HG03469 (cell line): ENCODE results near the gene XPO6.

ENCODE experiments used
- ATAC-seq: cut with Tn5 transposase; IDR thresholded peaks from one replicate; pipeline ENCODE4 v1.9.1; 2021; ENCODE audit warnings: mild to moderate bottlenecking, moderate library complexity, moderate number of reproducible peaks; ENCODE audit not compliant: unreplicated experiment

The XPO6 gene

DNA sequence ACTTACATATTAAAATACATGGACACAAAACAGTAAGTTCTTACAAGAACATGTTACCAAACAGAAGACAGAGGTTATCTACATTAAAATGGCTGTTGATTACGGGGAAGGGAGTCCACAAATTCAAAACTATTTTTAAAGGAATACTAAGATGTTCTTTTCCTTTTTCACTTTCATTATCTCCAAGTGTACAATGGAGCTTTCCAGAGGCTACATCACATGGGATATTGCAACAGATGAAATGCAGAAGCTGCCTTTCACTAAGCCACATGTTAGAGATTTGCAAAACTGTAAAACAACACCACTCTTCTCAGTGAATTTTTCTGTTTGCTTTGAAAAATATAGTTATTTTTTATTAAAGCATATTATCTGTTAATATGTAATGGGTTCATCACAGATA lies 53.6 kb downstream of the XPO6 start:
- ATAC-seq = no peak

DNA sequence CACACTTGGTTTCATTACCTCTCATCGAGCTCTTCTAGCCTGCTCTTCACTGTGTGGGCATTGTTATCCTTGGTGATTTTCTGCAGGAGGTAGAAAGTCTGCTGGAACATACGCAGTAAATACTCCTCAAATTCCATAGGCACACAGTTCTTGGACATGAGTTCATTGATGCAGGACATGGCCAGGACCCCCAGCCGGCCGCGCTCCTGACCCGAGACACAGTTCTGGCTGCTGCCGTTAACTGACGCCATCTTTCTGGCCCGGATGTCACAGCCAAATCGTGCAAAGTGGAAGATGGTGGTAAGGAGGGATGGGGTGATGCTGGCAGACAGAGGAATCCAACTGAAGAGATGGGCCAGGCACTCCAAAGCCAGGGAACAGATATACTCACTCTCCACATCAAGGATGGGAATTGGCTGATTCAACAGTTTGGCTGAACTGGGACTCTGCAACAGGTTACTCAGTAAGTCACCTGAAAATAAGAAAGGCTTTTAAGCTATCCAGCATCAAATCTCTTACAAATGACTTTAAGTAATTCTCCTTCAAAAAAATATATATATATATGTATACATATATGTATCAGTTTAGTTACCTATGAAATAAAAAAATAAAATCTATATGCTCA lies 55.6 kb downstream of the XPO6 start:
- ATAC-seq = no peak

DNA sequence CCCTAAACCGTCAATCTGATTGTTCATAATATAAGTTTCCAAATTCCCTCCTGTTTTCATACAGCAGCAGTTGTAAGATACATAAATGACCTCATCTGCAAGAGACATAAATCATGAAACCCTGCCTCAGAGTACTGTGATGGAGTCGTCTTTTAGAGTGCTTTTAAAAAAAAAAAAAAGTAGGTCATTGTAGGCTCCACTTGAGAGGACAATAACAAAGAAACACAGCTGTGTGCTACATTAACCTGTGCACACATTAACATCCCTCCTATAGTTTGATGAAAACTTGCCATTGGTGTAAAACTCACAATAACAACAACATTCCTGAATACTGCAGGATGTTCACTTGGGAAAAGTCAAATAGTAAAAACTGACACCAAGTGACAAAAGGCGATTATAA lies 56.5 kb downstream of the XPO6 start:
- no peak for ATAC-seq

DNA sequence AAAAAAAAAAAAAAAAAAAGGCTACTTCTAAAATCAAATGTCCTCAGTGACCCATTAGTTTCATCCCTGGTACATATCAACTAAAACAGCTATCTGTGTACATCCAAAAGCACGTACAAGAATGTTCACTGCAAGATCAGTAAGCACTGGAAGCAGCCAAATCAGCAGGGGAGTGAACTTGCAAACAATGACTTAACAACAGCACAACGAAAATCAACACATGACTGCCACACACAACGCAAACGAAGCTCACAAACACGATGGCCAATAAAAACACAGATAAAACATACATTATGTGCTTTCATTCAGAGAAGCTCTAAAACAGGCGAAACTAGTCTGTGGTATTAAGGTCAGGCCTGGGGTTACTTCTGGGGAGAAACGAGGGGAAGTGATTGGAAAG lies 60.6 kb downstream of the XPO6 start:
- ATAC-seq = no peak

DNA sequence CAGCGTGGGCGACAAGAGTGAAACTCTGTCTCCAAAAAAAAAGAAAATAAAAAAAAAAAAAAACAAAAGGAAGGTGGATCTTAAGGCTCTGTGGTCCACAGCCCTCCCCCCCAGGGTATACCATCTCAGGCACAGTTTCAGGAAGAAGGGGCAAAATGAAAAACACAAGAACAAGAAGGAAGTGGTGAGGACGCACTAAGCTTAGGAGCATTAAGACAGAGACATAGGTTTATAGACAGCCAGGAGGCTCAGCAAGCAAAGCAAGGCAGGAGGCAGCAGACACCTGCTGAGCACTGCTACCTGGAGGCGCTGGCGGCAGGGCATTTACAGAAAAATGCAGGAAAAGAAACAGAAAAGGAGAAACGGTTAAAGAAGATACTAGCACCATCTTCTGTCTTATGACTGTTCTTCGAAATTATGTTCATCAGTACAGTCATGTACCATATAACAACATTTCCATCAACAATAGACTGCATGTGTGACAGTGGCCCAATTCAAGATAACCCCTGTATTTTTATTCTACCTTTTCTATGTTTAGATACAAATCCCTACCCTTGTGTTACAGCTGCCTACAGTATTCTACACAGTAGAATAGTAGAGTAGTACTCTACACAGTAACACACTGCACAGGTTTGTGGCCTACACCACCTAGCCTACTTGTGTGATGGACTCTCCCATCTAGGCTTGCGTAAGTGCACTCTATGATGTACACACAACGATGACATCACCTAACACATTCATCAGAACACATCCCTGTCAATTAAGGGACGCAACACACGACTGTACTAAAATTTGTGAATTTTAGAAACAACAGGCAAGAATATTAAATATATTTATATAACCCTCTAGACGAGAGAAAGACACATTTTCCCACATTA lies 62.5 kb downstream of the XPO6 start:
- ATAC-seq = no peak

DNA sequence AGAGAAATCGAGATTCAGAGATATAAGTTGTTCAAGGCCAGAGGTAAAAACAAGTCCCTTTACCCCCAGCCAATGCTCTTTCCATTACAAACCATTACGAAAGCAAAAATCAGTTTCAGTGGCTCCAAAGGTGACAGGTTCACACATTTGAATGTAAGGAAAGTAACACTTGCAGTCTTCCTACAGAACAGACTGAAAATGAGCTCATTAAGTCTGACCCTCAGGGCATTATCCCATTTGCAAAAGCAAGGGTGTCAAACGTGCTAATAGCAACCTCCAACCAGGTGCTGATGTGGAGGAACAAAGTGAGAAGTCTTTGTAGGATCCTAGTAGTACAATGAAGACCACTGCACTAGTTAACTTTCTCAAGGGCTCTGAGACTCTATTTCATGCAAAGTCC lies 65.2 kb downstream of the XPO6 start:
- ATAC-seq = no peak

DNA sequence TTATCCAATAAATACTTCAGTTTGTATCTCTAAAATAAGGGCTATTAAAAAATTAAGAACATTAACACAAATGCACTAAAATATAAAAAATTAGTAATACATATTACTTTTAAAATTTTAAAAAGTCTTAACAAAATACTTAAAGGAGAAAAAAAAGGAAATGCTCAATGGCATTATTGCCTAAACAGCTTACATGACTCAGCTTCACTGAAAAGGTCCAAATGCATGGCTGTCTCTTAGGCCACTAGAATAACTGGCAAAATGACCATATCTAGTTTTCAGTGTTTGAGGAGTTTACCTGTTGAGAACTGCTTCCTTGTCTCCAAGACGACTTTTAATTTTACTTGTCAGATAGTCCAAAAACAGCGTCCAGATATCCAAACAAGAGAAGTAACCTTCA lies 66.0 kb downstream of the XPO6 start:
- ATAC-seq = no peak

DNA sequence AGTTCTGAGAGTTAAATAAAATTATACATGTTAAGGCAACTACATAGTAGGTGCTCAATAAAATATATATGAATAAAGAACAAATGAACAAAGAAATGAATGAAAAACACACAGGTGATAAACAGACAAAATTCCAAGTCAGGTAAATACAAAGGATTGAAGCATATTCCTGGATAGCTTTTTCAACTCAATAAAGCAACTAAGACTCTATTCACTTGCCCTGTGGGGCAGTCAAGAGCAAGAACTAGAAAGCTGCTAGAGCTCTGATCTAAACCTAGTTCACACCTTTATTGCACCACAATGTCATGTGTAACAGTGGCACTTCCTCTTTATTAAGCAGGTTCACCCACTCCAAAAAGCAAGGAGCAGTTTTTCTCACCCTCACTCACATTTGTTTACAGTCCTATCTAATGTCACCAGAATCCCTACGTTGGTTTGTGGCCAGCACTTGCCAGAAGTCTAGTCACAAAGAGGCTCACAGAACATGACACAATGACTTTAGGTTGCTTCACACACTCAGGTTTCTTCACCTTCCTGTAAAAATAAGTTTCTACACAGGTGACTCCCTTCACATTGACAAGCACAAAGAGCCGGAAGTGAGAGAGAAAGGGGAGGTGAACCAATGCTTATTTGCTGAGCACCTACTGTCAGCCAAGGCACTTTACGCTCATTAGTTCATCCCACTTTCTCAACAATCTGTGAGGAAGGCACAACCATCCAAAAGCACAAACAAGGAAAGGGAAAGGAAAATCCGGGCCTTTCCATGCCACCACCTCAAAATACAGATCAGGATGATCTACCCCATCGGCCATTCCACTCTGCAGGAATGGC lies 70.8 kb downstream of the XPO6 start:
- ATAC-seq = peak; percentile 54

DNA sequence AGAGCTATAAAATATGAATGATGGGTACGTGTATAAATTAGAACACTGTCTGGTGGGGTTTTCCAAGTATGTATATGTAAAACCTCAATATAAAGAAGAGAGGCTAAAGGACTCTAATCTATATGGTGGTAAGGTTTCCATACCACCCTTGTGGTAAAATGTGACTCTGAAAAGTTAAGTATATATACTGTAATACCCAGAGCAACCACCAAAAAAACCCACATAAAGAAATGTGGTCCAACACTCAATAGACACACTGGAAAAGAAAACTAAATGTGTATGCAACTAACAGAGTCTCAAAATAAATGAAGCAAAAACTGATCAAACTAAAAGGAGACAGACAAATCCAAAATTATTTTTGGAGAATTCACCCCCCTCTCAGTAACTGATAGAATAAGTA lies 72.2 kb downstream of the XPO6 start:
- ATAC-seq = no peak

DNA sequence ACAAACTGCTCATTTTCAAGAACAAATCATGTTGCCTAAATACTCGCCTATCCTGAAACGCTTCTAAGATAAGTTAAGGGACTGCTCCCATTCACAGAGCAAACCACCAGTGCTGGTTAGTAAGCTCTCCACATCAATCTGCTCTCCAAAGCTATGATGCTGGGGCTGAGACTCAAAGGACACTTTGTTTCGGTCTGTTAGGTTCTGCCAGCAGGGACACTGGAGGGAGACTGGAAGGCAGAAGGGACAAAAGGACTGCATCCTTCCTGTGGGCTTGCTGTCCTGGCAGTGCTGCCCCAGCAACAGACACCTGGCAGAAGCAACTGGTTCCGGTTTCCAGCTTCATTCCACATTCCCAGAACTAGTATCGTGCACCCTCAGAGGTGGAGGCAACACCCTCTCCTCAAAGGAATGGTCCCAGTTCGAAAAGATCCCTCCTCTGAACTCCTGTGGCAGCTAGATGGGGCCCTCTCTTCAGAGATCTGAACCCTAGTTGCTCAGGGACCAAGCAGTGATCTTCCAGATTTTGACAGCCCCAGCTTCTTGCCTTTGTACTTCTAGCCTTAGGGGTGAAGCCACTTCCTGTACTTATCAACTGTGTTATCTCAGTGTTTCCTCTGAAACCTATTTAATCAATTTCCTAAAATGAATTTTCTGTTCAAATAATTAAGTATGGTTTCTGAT lies 74.9 kb downstream of the XPO6 start:
- ATAC-seq = no peak

DNA sequence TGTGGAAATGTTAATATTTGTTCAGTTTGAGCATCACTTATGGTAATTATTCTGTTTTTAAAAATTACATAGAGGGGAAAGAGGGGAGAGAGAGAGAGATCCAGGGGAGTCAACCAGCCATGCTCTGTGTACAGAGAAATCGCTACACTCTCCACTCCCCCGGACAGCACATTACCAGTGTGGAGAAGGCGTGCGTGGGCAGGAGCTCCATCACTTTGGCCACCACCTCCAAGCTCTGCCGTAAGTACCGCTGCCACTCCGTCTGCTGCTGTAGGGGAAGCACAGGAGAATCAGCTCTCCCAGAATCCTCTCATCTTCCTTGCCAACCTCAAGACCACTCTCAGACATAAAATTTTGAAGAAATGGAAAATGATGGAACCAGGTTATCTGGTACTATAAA lies 78.1 kb downstream of the XPO6 start:
- ATAC-seq = no peak

DNA sequence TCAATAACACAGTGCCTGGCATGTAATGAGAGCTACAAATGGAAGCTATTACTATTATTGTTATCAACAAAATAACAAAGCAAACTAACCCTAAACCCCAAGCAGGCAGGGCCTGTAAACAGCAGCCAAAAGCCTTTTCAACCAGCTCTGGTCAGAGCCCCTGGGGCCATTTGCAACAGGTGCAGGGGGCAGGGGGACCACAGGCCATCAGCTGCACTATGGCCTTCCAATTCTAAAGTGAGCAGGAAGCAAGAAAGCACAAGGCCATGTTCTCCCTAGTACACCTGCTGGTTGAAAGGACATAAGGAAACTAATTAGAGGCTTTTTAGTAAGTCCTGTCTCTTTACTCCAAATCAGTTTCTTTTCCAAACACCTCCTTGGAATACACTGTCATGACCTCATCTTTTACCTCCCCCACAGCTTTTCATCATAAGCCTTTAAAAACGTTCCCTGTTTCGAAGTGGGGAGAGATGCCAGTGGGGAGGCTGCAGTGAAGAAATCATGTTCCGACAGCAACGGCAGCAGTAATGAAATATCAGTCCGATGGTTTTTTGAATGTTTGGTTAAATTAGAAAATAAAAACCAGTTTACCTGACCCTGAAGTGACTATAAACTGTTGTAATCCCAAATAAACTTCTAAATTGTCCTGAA lies 79.9 kb downstream of the XPO6 start:
- ATAC-seq = no peak

DNA sequence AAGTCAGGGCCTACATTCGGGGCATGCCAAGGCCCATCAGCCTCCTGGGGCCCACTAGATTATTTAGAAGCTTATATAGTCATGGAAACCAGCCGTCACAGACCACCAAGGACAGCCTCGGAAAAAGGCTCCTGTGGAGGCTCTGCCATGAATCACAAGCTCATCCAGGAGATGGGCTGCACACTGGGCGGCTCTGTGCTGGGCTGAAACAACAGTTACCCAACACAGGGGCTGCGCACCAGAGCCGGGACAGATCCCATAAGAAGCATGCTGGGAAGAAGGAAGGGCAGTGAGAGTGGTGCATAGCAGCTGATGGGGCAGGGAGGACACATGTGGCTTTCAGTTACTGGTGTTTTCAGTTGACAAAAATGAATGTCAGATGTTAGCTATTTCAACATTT lies 80.6 kb downstream of the XPO6 start:
- no peak for ATAC-seq

DNA sequence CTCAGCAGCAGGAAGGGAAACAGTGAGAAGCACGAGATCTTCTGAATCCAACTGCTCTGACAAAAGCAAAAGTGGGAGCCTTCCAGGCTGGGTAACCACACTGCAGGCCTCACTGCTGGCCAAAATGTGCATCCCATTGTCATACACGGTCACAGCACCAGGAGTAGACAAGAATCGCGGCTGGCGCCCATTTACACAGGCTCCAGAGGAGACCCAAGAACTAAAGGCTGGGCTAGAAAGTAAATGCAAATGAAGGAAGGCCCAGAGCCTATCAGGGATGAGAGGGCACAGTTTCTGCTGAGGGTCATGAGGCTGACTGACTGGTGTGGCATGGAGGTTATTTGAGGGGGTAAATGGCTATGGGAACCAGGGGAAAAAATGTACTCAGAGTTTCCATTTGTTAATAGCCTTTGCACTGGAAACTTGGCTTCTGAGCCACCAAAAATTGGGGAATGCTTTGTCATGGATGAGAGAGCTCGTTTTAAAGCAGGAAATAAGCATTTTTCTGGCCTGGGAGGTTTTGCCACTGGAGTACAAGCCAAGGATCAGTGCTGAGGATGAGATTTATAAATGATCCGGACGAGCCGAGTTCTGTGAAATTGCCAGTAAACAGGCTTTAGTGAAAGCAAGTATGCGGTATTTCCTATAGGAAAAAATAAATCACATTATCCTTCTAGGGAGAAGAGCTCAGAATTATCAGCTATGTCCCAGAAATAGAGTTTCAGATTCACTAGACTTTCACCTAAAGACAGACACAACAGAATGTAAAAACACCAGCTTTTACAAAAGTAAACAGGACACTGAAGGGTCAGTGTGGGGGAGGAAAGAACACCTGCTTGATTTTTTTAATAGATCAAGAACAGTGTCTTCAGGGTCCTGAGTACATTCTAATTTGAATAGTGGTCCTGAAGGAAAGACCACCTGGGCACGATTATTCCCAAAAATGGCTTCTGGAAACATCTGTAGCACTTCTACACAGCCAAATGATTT lies 81.4 kb downstream of the XPO6 start:
- ATAC-seq = no peak

DNA sequence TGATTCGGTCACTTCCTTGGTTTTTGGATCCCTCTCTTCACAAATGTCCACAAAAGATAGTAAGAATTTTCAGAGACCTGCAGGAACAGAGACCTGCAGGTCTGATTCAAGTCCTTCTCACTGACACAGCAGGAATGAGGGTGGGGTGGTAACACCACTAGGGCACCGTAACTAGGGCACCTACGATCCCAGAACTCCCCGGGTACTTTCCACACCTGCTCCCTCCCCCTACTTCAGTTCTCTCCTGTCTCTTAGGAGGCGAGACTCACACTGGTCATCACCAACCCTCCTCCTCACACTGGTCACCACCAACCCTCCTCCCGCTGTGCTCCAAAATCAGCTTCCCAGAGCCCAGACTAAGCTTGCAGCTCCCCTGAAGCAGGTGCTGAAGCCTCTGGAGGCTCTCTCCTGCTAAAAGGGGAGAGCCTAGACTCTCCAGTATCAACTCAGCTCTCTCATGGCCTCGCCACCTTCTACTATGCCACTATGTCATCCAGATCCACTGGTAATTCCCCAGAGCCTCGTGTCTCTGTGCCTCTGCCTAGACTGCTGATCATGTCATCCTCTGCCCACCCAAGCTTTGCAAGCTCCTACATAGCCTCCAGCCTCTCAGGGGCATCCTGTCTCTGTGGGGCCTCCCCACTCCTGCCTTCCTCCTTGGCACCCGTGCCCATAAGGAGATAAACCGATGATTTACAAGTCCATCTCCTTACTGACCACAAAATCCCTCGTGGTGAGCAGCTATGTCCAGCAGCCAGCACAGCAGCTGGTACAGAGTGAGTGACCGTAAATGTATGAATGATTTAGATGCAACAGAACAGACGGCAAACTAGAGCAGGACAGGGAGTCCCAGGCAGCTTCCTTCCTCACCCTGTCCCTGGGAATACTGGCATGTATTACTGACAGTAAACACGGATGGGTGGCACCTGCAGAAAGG lies 84.8 kb downstream of the XPO6 start:
- ATAC-seq = no peak

DNA sequence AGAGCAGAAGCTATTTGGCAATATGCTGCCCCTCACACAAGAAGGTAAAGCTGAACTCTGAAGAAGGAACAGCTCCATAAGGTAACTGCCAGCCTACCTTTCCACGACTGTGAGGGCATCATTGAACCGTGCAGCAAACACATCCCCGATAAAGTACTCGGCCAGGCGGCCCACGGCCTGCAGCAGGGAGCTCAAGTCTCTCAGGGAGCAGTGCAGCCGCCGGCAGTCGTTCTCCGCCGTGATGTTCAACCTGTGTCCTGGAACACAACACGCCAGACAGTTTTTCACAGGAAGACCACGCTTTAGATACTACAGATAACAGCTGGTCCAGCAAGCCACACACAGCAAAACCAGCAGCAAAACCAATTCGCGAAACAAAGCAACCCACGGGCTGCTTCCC lies 86.2 kb downstream of the XPO6 start:
- ATAC-seq = no peak

DNA sequence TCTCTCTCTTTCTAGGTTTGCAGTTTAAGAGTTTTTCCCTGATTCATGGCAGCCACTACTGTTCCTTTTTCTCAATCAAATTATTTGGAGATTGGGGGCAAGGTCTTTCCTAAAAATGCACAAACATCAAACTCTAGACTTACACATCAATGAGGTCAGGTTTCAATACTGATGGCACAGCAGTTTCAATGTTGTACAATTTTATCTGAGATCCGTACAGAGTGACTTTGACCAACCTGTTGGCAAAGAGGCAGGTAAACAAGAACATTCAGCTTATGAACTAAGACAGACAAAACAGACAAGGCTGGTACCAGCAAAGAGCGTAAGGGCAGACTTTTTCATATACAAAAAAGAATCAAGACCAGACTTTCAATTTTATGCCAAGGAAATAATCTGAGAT lies 90.2 kb downstream of the XPO6 start:
- no peak for ATAC-seq

DNA sequence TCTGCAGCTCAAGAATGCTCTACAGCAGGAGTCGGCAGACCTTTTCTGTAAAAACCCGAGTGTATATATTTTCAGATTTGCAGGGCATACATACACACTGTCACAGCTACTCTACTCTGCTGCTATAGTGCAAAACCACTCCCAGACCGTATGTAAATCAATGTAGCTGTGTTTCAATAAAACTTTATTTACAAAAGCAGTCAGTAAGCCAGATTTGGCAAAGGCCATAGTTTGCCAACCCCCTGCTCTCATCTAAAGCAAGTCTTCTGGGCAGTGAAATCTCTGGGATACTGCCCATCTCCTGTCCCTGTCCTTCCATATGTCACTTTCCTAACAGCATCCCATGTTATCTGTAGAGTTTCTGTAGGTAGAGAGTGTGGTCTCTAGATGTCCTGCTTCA lies 91.0 kb downstream of the XPO6 start:
- no peak for ATAC-seq
